OCI-LY1 (cell line): ENCODE data around the gene WWOX.

Experiments
- H2AFZ ChIP-seq: fragments of 200-600 bp; sonication (generic), shearing (Covaris generic); 2 replicates; pipeline ENCODE4 v1.6.0; 2014; ENCODE audit warnings: antibody characterized with exemption, mild to moderate bottlenecking, low read length
- H3F3A ChIP-seq: fragments of 200-600 bp; sonication (generic), shearing (Covaris generic); 2 replicates; pipeline ENCODE4 v1.6.0; 2014; ENCODE audit warnings: mild to moderate bottlenecking, antibody characterized with exemption, low read length, moderate library complexity; ENCODE audit not compliant: insufficient read depth
- H3K27ac ChIP-seq: fragments of 200-600 bp; sonication (generic); 2 replicates; pipeline ENCODE4 v1.5.1; 2014; ENCODE audit warnings: low read length, mixed run types, mild to moderate bottlenecking, low read depth; ENCODE audit not compliant: poor library complexity, severe bottlenecking
- H3K27me3 ChIP-seq: fragments of 200-600 bp; sonication (generic); 2 replicates; pipeline ENCODE4 v1.6.0; 2014; ENCODE audit warnings: antibody characterized with exemption, mild to moderate bottlenecking, low read length, moderate library complexity; ENCODE audit not compliant: insufficient read depth
- H3K36me3 ChIP-seq: fragments of 200-600 bp; sonication (generic); 2 replicates; pipeline ENCODE4 v1.6.1; 2014; ENCODE audit warnings: mild to moderate bottlenecking, antibody characterized with exemption, low read length, moderate library complexity, mixed read lengths; ENCODE audit not compliant: insufficient read depth
- H3K4me1 ChIP-seq: fragments of 200-600 bp; sonication (generic); 2 replicates; pipeline ENCODE4 v1.5.1; 2014; ENCODE audit warnings: mild to moderate bottlenecking, low read length, moderate library complexity; ENCODE audit not compliant: insufficient read depth, severe bottlenecking
- H3K4me2 ChIP-seq: fragments of 200-600 bp; sonication (generic), shearing (Covaris generic); 2 replicates; pipeline ENCODE4 v1.6.1; 2014; ENCODE audit warnings: low read length
- H3K4me3 ChIP-seq: fragments of 200-600 bp; sonication (generic); 2 replicates; pipeline ENCODE4 v1.5.1; 2014; ENCODE audit warnings: low read length, low read depth, mild to moderate bottlenecking, mixed read lengths; ENCODE audit not compliant: poor library complexity, severe bottlenecking
- H3K79me2 ChIP-seq: fragments of 200-600 bp; shearing (Covaris generic); 2 replicates; pipeline ENCODE4 v1.6.1; 2016; ENCODE audit warnings: mixed run types, low read length, mixed read lengths; ENCODE audit not compliant: insufficient read depth
- H3K9ac ChIP-seq: fragments of 200-600 bp; sonication (generic), shearing (Covaris generic); 2 replicates; pipeline ENCODE4 v1.6.1; 2014; ENCODE audit warnings: mild to moderate bottlenecking, low read length, mixed read lengths
- H3K9me2 ChIP-seq: fragments of 200-600 bp; sonication (generic), shearing (Covaris generic); 2 replicates; pipeline ENCODE4 v1.6.1; 2014; ENCODE audit warnings: low read depth, mild to moderate bottlenecking, low read length, mixed read lengths
- H3K9me3 ChIP-seq: fragments of 200-600 bp; shearing (Covaris generic); 2 replicates; pipeline ENCODE4 v1.6.1; 2014; ENCODE audit warnings: low read length, mixed read lengths
- H4K20me1 ChIP-seq: fragments of 200-600 bp; sonication (generic), shearing (Covaris generic); 2 replicates; pipeline ENCODE4 v1.6.0; 2016; ENCODE audit warnings: mild to moderate bottlenecking, low read length; ENCODE audit not compliant: insufficient read depth
- EZH2 ChIP-seq: fragments of 200-600 bp; sonication (generic), shearing (Covaris generic); IDR thresholded peaks from 2 replicates; pipeline ENCODE4 v1.8.0; 2017; ENCODE audit warnings: borderline replicate concordance, mixed run types, mild to moderate bottlenecking, antibody characterized with exemption, low read length, moderate library complexity, mixed read lengths
- TF ChIP-seq, protein P1 (sequence below): fragments of 200-600 bp; sonication (generic), shearing (Covaris generic); IDR thresholded peaks from 2 replicates; pipeline ENCODE4 v1.5.1; 2017; ENCODE audit warnings: mild to moderate bottlenecking, antibody characterized with exemption, low read length, moderate library complexity, mixed read lengths

Gene WWOX

DNA sequence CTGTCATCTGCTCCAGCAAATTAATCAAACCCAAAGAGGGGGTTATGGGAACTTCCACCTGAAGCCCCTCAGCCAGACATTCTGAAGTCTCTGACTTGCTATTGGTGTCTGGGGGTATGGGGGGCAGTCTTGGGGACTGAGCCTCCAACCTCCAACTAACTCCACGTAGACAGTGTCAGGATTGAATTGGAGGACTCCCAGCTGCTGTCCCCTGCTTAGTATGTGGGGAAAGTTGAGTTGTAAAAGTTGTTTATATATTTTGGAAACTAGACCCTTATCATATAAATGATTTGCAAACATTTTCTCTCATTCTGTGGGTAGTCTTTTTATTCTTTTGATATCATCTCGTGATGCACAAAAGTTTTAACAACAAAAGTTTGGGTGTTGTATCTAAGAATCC lies 689.2 kb downstream of the WWOX start:
- Histone ChIP-seq H4K20me1 (no peaks in the 10 kb centered on the region), H3K4me1 (no peaks in the 10 kb centered on the region), H3K27ac (no peak overlapping the region), H3K4me2 (no peak overlapping the region), H3K4me3 (no peak overlapping the region), H3K79me2 (no peaks in the 10 kb centered on the region), H3K9me3 (no peaks in the 10 kb centered on the region), H3K9ac (no peak overlapping the region), H3K36me3 (no peaks in the 10 kb centered on the region), H3K27me3 (no peaks in the 10 kb centered on the region), H3F3A (no peaks in the 10 kb centered on the region), H3K9me2 (no peaks in the 10 kb centered on the region), H2AFZ (no peak overlapping the region)
- no peak for TF ChIP-seq EZH2
- TF ChIP-seq, protein P1, sequence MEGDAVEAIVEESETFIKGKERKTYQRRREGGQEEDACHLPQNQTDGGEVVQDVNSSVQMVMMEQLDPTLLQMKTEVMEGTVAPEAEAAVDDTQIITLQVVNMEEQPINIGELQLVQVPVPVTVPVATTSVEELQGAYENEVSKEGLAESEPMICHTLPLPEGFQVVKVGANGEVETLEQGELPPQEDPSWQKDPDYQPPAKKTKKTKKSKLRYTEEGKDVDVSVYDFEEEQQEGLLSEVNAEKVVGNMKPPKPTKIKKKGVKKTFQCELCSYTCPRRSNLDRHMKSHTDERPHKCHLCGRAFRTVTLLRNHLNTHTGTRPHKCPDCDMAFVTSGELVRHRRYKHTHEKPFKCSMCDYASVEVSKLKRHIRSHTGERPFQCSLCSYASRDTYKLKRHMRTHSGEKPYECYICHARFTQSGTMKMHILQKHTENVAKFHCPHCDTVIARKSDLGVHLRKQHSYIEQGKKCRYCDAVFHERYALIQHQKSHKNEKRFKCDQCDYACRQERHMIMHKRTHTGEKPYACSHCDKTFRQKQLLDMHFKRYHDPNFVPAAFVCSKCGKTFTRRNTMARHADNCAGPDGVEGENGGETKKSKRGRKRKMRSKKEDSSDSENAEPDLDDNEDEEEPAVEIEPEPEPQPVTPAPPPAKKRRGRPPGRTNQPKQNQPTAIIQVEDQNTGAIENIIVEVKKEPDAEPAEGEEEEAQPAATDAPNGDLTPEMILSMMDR, result no peak

DNA sequence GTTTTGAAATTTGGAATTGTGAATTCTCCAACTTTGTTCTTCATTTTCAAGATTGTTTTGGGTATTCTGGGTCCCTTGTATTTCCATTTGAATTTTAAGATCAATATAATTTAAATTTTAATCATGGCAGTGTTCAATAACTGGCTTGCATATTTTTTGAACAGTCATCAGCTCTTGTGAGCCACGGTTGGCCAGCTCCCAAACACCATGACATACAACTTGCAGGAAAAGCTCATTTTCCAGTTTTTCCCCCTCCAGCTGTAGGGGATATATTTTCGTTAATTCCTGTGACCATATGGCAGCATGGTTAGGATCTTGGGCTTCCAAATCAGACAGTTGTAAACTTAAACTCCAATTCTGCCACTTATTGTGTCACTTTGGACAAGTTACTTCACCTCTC lies 690.1 kb downstream of the WWOX start:
- TF ChIP-seq, protein P1, result no peak
- no peak for TF ChIP-seq EZH2
- Histone ChIP-seq H3K27ac (no peak overlapping the region), H3K27me3 (no peaks in the 10 kb centered on the region), H2AFZ (no peak overlapping the region), H3F3A (no peaks in the 10 kb centered on the region), H4K20me1 (no peaks in the 10 kb centered on the region), H3K36me3 (no peaks in the 10 kb centered on the region), H3K9me2 (no peaks in the 10 kb centered on the region), H3K4me3 (no peak overlapping the region), H3K9me3 (no peaks in the 10 kb centered on the region), H3K79me2 (no peaks in the 10 kb centered on the region), H3K4me2 (no peak overlapping the region), H3K9ac (no peak overlapping the region), H3K4me1 (no peaks in the 10 kb centered on the region)

DNA sequence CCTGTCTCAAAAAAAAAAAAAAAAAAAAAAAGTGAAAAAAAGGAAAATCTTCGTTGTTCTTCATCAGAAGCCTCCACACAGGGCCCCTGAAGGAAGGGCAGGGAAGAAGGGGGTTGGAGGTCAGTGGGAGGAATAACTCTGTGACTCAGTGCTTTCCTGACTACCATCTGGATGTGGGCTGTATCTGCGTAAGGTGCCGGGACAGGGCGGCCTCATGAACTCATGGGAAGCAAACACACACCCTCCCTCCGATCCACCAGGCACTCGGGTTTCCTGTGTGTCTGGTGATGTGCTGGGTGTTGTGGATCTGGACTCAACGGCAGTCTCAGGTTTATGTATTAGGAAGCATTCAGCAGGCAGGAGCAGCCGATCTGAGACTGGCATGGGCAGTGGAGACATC lies 691.6 kb downstream of the WWOX start:
- no peak for TF ChIP-seq EZH2
- TF ChIP-seq, protein P1, result no peak
- H3K9me2 ChIP-seq, result no peaks in the 10 kb centered on the region

More for the DNA sequence above, 691.6 kb downstream of the WWOX start:
- H4K20me1 ChIP-seq, result no peaks in the 10 kb centered on the region
- no peaks in the 10 kb centered on the region for H3K4me1 ChIP-seq
- no peak overlapping the region for H2AFZ ChIP-seq
- no peaks in the 10 kb centered on the region for H3K36me3 ChIP-seq
- H3K4me3 ChIP-seq, result no peak overlapping the region
- H3K9me3 ChIP-seq, result no peaks in the 10 kb centered on the region
- no peak overlapping the region for H3K27ac ChIP-seq
- no peak overlapping the region for H3K4me2 ChIP-seq
- H3F3A ChIP-seq, result no peaks in the 10 kb centered on the region
- H3K79me2 ChIP-seq, result no peaks in the 10 kb centered on the region
- no peaks in the 10 kb centered on the region for H3K27me3 ChIP-seq
- H3K9ac ChIP-seq, result no peak overlapping the region
